CD4-positive, alpha-beta T cell treated with Interleukin-21 for 1 hour (primary cell): Measurements from ENCODE around the gene CENPC.
"Not testable (repeated sequence)": the region's sequence is repeated elsewhere in the genome, so short reads cannot be mapped to it uniquely, and the experiment has no call there.

Source experiments
- DNase-seq: peaks from one replicate; pipeline ENCODE4 v3.0.0-alpha.2; 2020

Gene CENPC

GRCh38 chr4:67466751-67467150 lies 78.6 kb downstream of the CENPC start:
- no peak for DNase-seq

DNA sequence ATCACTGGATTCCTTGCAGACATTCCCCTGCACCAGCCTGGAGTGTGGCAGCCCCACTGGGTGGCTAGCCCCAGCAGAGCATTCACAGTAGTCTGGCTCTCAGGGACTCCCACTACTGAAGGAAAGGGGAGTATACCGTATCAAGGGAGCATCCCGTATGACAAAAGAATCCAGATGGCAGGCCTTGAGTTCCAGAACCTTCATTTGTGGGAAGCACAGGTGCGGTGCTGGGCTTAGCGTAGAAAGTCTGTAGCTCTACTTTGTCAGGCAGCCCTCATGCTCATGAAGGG lies 79.6 kb downstream of the CENPC start:
- DNase-seq = no peak

GRCh38 chr4:67465032-67465762 lies 80.1 kb downstream of the CENPC start:
- DNase-seq = no peak

DNA sequence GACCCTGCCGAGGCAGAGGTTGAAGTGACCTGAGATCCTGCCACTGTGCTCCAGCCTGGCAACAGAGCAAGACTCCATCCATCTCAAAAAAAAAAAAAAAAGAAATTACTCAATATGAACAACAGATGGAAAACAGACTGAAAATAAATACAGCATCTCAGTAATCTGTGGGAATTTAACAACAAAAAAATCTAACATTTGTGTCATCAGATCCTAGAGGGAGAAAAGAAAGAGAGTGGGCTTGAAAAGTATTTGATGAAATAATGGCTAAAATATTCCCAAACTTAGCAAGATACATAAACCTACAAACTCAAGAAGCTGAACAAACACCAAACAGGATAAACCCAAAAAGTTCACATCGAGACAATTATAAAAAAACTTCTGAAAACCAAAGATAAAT lies 84.7 kb downstream of the CENPC start:
- DNase-seq = no peak

DNA sequence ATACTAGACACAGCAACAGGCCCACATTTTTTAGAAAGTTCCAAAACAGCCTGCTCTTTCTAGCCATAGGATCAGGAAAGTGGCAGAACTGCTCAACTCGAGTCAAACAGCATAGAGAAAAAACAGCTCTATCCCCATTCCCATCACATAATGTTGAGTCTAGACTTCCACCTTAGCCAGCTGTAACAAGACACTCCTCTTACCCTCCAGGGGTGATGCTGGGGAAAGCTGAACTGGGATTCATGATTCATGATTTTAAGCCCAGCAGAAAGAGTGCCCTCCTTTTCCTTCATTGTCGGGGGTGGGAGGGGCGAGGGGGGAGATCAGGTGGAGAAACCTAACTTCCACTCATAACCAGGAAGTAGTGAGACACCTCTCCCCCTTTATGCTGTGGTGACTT lies 86.1 kb downstream of the CENPC start:
- no peak for DNase-seq

GRCh38 chr4:67456577-67457196 lies 88.6 kb downstream of the CENPC start:
- DNase-seq = no peak

- not testable (repeated sequence) for DNase-seq
These were observed 92.5 kb downstream of the CENPC start for GRCh38 chr4:67452846-67453205.

GRCh38 chr4:67452100-67452845 lies 93.0 kb downstream of the CENPC start:
- DNase-seq = no peak

DNA sequence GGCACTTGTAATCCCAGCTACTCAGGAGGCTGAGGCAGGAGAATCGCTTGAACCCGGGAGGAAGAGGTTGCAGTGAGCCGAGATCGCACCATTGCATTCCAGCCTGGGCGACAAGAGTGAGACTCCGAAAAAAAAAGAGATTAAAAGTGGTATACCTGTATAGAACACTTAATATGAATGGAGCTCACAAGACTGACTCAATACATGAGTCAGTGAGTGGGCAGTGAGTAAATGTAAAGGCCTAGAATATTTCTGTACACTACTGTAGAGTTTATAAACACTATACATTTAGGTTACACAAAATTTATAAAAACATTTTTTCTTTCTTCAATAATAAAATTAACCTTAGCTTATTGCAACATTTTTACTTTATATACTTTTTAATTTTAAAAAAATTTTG lies 93.8 kb downstream of the CENPC start:
- no peak for DNase-seq

DNA sequence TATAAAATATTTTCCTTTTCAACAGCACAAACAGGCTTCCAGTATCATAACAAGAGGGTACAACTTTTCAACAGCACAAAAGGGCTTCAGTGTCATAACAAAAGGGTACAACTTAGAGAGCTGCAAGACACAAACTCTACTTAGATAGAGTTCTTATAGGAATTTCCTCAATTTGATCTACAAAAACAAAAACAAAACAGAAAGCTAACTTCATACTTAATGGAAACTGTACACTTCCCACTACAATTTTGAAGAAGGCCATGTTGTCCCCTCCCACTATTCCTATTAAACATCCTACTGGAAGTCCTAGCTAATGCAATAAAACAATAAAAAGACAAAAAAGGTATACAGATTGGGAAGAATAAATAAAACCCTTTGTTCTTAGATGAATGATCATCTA lies 96.7 kb downstream of the CENPC start:
- DNase-seq = no peak

DNA sequence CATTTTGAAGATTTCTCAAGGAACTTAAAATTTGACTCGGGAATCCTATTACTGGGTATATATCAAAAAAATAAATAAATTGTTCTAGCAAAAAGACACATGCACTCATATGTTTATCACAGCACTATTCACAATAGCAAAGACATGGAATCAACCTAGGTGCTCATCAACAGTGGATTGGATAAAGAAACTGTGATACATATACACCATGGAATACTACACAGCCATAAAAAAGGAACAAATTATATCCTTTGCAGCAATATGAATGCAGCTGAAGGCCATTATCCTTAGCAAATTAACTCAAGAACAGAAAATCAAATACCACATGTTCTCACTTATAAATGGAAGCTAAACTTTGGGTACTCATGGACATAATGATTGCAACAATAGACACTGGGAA lies 97.4 kb downstream of the CENPC start:
- no peak for DNase-seq

- DNase-seq = no peak
These were observed 98.5 kb downstream of the CENPC start for GRCh38 chr4:67446811-67447210.

DNA sequence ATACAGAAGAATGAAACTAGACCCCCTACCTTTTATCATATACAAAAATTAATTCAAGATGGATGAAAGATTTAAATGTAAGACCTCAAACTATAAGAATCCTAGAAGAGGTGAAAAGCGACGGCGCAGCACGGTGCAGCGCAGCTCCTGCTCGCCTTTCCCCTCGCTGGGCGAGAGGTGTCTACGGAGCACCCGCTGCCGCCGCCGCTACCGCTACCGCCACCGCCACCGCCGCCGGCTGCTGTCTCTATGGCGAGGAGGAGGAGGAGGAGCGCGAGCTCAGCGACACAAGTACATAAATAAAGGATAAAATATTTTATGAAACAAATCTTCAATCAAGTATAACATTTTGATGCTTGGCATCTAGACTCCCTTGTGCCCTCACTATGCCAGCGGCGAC lies 99.4 kb downstream of the CENPC start:
- not testable (repeated sequence) for DNase-seq

- DNase-seq = no peak
These were observed 106.3 kb downstream of the CENPC start for GRCh38 chr4:67438975-67439374.

GRCh38 chr4:67437974-67438713 lies 107.2 kb downstream of the CENPC start:
- no peak for DNase-seq

GRCh38 chr4:67436742-67437141 lies 108.6 kb downstream of the CENPC start:
- no peak for DNase-seq

- no peak for DNase-seq
These were observed 114.3 kb downstream of the CENPC start for GRCh38 chr4:67430989-67431388.

- no peak for DNase-seq
These were observed 116.5 kb downstream of the CENPC start for GRCh38 chr4:67428819-67429218.
